ENCODE results near the gene REPS1.
"Not testable (repeated sequence)": the region's sequence is repeated elsewhere in the genome, so short reads cannot be mapped to it uniquely, and the experiment has no call there.

The REPS1 gene

GRCh38 chr6:139007428-139007827 lies 19.4 kb upstream of the REPS1 start:
- no peak for DNase-seq (ENCODE audit: low read depth in 2 of 2, low spot score in 1 of 2)

GRCh38 chr6:139006477-139006876 lies 18.4 kb upstream of the REPS1 start:
- DNase-seq (ENCODE audit: low read depth in 2 of 2, low spot score in 1 of 2): no peak

GRCh38 chr6:139003751-139004150 lies 15.7 kb upstream of the REPS1 start:
- DNase-seq (ENCODE audit: low read depth in 2 of 2, low spot score in 1 of 2): no peak

- no peak for DNase-seq (ENCODE audit: low read depth in 2 of 2, low spot score in 1 of 2)
These were observed 12.1 kb upstream of the REPS1 start for GRCh38 chr6:138999949-139000725.

GRCh38 chr6:138997136-138997535 lies 9.1 kb upstream of the REPS1 start:
- no peak for DNase-seq (ENCODE audit: low read depth in 2 of 2, low spot score in 1 of 2)

- DNase-seq (ENCODE audit: low read depth in 2 of 2, low spot score in 1 of 2): no peak
These were observed 8.5 kb upstream of the REPS1 start for GRCh38 chr6:138996524-138996923.

GRCh38 chr6:138993410-138993809 lies 5.4 kb upstream of the REPS1 start:
- DNase-seq (ENCODE audit: low read depth in 2 of 2, low spot score in 1 of 2): not testable (repeated sequence)

GRCh38 chr6:138992965-138993364 lies 4.9 kb upstream of the REPS1 start:
- not testable (repeated sequence) for DNase-seq (ENCODE audit: low read depth in 2 of 2, low spot score in 1 of 2)

- DNase-seq (ENCODE audit: low read depth in 2 of 2, low spot score in 1 of 2): no peak
These were observed 3.2 kb upstream of the REPS1 start for GRCh38 chr6:138991206-138991605.

GRCh38 chr6:138989098-138989983 lies 1.3 kb upstream of the REPS1 start:
- no peak for DNase-seq (ENCODE audit: low read depth in 2 of 2, low spot score in 1 of 2)

- DNase-seq (ENCODE audit: low read depth in 2 of 2, low spot score in 1 of 2): no peak
These were observed 399 bp upstream of the REPS1 start for GRCh38 chr6:138988469-138988834.

GRCh38 chr6:138987080-138987642 lies 892 bp downstream of the REPS1 start:
- no peak for DNase-seq (ENCODE audit: low read depth in 2 of 2, low spot score in 1 of 2)

GRCh38 chr6:138986578-138986977 lies 1.5 kb downstream of the REPS1 start:
- DNase-seq (ENCODE audit: low read depth in 2 of 2, low spot score in 1 of 2): no peak

- DNase-seq (ENCODE audit: low read depth in 2 of 2, low spot score in 1 of 2): no peak
These were observed 6.6 kb downstream of the REPS1 start for GRCh38 chr6:138981416-138981815.

- DNase-seq (ENCODE audit: low read depth in 2 of 2, low spot score in 1 of 2): no peak
These were observed 8.0 kb downstream of the REPS1 start for GRCh38 chr6:138979813-138980668.

- no peak for DNase-seq (ENCODE audit: low read depth in 2 of 2, low spot score in 1 of 2)
These were observed 8.7 kb downstream of the REPS1 start for GRCh38 chr6:138979365-138979764.

GRCh38 chr6:138978229-138978628 lies 9.8 kb downstream of the REPS1 start:
- DNase-seq (ENCODE audit: low read depth in 2 of 2, low spot score in 1 of 2): no peak

GRCh38 chr6:138977646-138978167 lies 10.3 kb downstream of the REPS1 start:
- DNase-seq (ENCODE audit: low read depth in 2 of 2, low spot score in 1 of 2): no peak

GRCh38 chr6:138977242-138977641 lies 10.8 kb downstream of the REPS1 start:
- no peak for DNase-seq (ENCODE audit: low read depth in 2 of 2, low spot score in 1 of 2)

- DNase-seq (ENCODE audit: low read depth in 2 of 2, low spot score in 1 of 2): no peak
These were observed 12.2 kb downstream of the REPS1 start for GRCh38 chr6:138975815-138976214.

Data from stimulated activated CD8-positive, alpha-beta memory T cell treated with anti-CD3 and anti-CD28 coated beads, Interleukin-4, amount 100 ng/mL, for 4 hours (primary cell).